Measurements from ENCODE around the gene DGKI. TPM values are rescaled to one million over a fixed set of nuclear protein-coding genes. Genes with fewer than 3 reads are reported as not detected.

The DGKI gene
- polyA plus RNA-seq, 3 donors from 2014 or later = not detected

DNA sequence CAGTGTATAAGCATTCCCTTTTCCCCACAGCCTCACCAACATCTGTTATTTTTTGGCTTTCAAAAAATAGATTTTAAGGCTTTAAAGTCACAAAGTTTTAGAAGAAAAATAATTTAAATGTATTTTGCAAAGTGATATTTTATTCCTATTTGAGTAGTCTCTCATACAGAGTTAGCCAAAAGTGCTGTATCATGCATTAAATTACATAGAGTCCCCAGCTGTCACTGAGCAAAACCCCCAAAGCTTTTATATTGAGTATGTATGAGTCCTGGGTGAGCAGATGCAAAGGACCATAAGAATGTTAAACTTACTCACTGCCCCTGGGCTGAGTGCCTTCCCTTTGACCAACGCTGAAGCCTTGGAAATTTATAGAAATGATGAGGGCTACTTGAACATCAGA is 432.9 kb downstream of the DGKI start:
- H3K4me1 Mint-ChIP-seq = no peaks in the 10 kb centered on the region

GRCh38 chr7:137411446-137411845 is 435.3 kb downstream of the DGKI start:
- Mint-ChIP-seq H3K36me3 (no peaks in the 10 kb centered on the region), H3K4me1 (no peaks in the 10 kb centered on the region), H3K9me3 (peaks cover 0 to 22% (median 4%) of the 10 kb centered on the region in 6 donors), H3K27me3 (ENCODE audit: low read depth in 3 of 3) (peaks cover 0 to 3% (median 0%) of the 10 kb centered on the region in 3 donors), H3K4me3 (no peak overlapping the region), H3K27ac (no peak overlapping the region)
- DNase-seq = no peak

More for the DNA sequence above, 432.9 kb downstream of the DGKI start:
- H3K9me3 Mint-ChIP-seq = peaks cover 0 to 15% (median 4%) of the 10 kb centered on the region in 6 donors
- no peak overlapping the region for H3K4me3 Mint-ChIP-seq
- no peaks in the 10 kb centered on the region for H3K36me3 Mint-ChIP-seq
- H3K27me3 Mint-ChIP-seq (ENCODE audit: low read depth in 3 of 3) = peaks cover 0 to 3% (median 1%) of the 10 kb centered on the region in 3 donors
- H3K27ac Mint-ChIP-seq = no peak overlapping the region
- no peak for DNase-seq

- Mint-ChIP-seq H3K27me3 (ENCODE audit: low read depth in 3 of 3) (peaks cover 0 to 3% (median 0%) of the 10 kb centered on the region in 3 donors), H3K36me3 (peaks cover 0 to 3% (median 0%) of the 10 kb centered on the region in 3 donors), H3K27ac (no peak overlapping the region), H3K4me1 (no peaks in the 10 kb centered on the region), H3K9me3 (peaks cover 0 to 17% (median 6%) of the 10 kb centered on the region in 6 donors), H3K4me3 (no peak overlapping the region)
- DNase-seq = no peak
These were observed 438.6 kb downstream of the DGKI start for GRCh38 chr7:137408126-137408525.

- DNase-seq = no peak
- Mint-ChIP-seq H3K36me3 (peaks cover 0 to 3% (median 0%) of the 10 kb centered on the region in 3 donors), H3K9me3 (peaks cover 0 to 17% (median 6%) of the 10 kb centered on the region in 6 donors), H3K4me1 (no peaks in the 10 kb centered on the region), H3K27ac (no peak overlapping the region), H3K27me3 (ENCODE audit: low read depth in 3 of 3) (peaks cover 0 to 3% (median 0%) of the 10 kb centered on the region in 3 donors), H3K4me3 (no peak overlapping the region)
These were observed 439.7 kb downstream of the DGKI start for GRCh38 chr7:137407078-137407477.

GRCh38 chr7:137404660-137405317 is 442.0 kb downstream of the DGKI start:
- no peak overlapping the region for H3K27ac Mint-ChIP-seq
- H3K27me3 Mint-ChIP-seq (ENCODE audit: low read depth in 3 of 3) = peaks cover 0 to 3% (median 0%) of the 10 kb centered on the region in 3 donors
- no peak overlapping the region for H3K4me3 Mint-ChIP-seq
- H3K4me1 Mint-ChIP-seq = no peaks in the 10 kb centered on the region
- no peak for DNase-seq
- H3K36me3 Mint-ChIP-seq = peaks cover 0 to 3% (median 0%) of the 10 kb centered on the region in 3 donors
- H3K9me3 Mint-ChIP-seq = peaks cover 0 to 12% (median 8%) of the 10 kb centered on the region in 6 donors

GRCh38 chr7:137403353-137403695 is 443.4 kb downstream of the DGKI start:
- no peak overlapping the region for H3K27ac Mint-ChIP-seq
- no peaks in the 10 kb centered on the region for H3K27me3 Mint-ChIP-seq (ENCODE audit: low read depth in 3 of 3)
- no peak for DNase-seq
- peaks cover 0 to 10% (median 5%) of the 10 kb centered on the region in 6 donors for H3K9me3 Mint-ChIP-seq
- H3K4me3 Mint-ChIP-seq = no peak overlapping the region
- no peaks in the 10 kb centered on the region for H3K4me1 Mint-ChIP-seq
- peaks cover 0 to 3% (median 0%) of the 10 kb centered on the region in 3 donors for H3K36me3 Mint-ChIP-seq

- H3K9me3 Mint-ChIP-seq = peaks cover 0 to 10% (median 5%) of the 10 kb centered on the region in 6 donors
- H3K4me3 Mint-ChIP-seq = no peak overlapping the region
- H3K27me3 Mint-ChIP-seq (ENCODE audit: low read depth in 3 of 3) = no peaks in the 10 kb centered on the region
- H3K4me1 Mint-ChIP-seq = no peaks in the 10 kb centered on the region
- H3K27ac Mint-ChIP-seq = no peak overlapping the region
- DNase-seq = no peak
- peaks cover 0 to 3% (median 0%) of the 10 kb centered on the region in 3 donors for H3K36me3 Mint-ChIP-seq
These were observed 444.0 kb downstream of the DGKI start for GRCh38 chr7:137402536-137403352.

- Mint-ChIP-seq H3K4me1 (no peaks in the 10 kb centered on the region), H3K27me3 (ENCODE audit: low read depth in 3 of 3) (no peaks in the 10 kb centered on the region), H3K27ac (no peak overlapping the region), H3K4me3 (no peak overlapping the region), H3K9me3 (peaks cover 0 to 11% (median 4%) of the 10 kb centered on the region in 6 donors), H3K36me3 (peaks cover 0 to 3% (median 0%) of the 10 kb centered on the region in 3 donors)
- no peak for DNase-seq
These were observed 446.6 kb downstream of the DGKI start for GRCh38 chr7:137399827-137400823.

DNA sequence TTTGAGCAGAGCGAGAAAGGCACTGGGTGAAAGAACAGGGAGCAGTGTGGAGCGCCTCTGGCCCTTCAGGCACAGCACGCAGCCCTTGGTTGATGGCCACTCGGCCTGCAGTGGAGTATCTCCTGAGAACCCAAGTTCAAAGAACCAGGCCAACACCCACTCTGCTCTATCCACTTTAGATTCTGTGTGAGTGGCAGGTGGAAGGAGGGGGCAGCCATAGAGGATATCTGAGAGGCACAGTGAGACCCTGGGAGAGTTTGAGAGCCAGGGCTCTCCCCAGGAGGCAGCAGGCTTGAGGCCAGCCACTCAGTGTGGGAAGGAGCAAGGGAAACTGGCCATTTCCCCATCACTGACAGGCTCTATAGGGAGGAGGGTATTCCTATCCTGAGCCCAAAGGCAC is 450.7 kb downstream of the DGKI start:
- no peaks in the 10 kb centered on the region for H3K36me3 Mint-ChIP-seq
- DNase-seq = no peak
- no peaks in the 10 kb centered on the region for H3K4me1 Mint-ChIP-seq
- no peak overlapping the region for H3K27ac Mint-ChIP-seq
- H3K4me3 Mint-ChIP-seq = no peak overlapping the region
- peaks cover 2 to 26% (median 9%) of the 10 kb centered on the region in 6 donors for H3K9me3 Mint-ChIP-seq
- peaks cover 0 to 5% (median 0%) of the 10 kb centered on the region in 3 donors for H3K27me3 Mint-ChIP-seq (ENCODE audit: low read depth in 3 of 3)

GRCh38 chr7:137395420-137395819 is 451.4 kb downstream of the DGKI start:
- no peaks in the 10 kb centered on the region for H3K4me1 Mint-ChIP-seq
- H3K9me3 Mint-ChIP-seq = peaks cover 2 to 32% (median 8%) of the 10 kb centered on the region in 6 donors
- no peak overlapping the region for H3K4me3 Mint-ChIP-seq
- no peaks in the 10 kb centered on the region for H3K36me3 Mint-ChIP-seq
- DNase-seq = no peak
- H3K27me3 Mint-ChIP-seq (ENCODE audit: low read depth in 3 of 3) = peaks cover 0 to 5% (median 0%) of the 10 kb centered on the region in 3 donors
- H3K27ac Mint-ChIP-seq = no peak overlapping the region

- H3K4me3 Mint-ChIP-seq = no peak overlapping the region
- H3K27ac Mint-ChIP-seq = no peak overlapping the region
- no peak for DNase-seq
- H3K27me3 Mint-ChIP-seq (ENCODE audit: low read depth in 3 of 3) = peaks cover 0 to 5% (median 0%) of the 10 kb centered on the region in 3 donors
- no peaks in the 10 kb centered on the region for H3K36me3 Mint-ChIP-seq
- no peaks in the 10 kb centered on the region for H3K4me1 Mint-ChIP-seq
- H3K9me3 Mint-ChIP-seq = peaks cover 2 to 41% (median 7%) of the 10 kb centered on the region in 6 donors
These were observed 453.2 kb downstream of the DGKI start for GRCh38 chr7:137393570-137393969.

- H3K4me1 Mint-ChIP-seq = no peaks in the 10 kb centered on the region
- no peaks in the 10 kb centered on the region for H3K36me3 Mint-ChIP-seq
- H3K4me3 Mint-ChIP-seq = no peak overlapping the region
- no peak for DNase-seq
- peaks cover 2 to 41% (median 5%) of the 10 kb centered on the region in 6 donors for H3K9me3 Mint-ChIP-seq
- peaks cover 0 to 5% (median 2%) of the 10 kb centered on the region in 3 donors for H3K27me3 Mint-ChIP-seq (ENCODE audit: low read depth in 3 of 3)
- no peak overlapping the region for H3K27ac Mint-ChIP-seq
These were observed 456.7 kb downstream of the DGKI start for GRCh38 chr7:137390076-137390475.

DNA sequence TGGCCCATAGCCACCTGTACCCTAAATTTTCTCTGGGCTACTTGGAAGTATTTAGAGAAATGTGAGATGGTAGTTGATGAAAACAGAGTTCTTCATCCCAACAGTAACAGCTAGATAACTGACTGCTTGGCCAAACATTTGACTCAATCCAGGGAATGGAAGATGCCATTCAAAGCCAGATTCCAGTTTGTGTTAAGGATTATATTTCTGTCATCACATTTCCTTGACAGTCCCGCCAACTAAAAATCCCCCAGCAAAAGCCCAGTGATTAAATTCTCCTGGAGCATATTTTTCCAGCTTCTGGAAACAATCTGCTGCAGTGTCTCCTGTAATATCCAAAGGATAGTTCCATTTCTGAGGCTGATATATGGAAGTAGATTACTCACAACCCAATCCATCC is 457.9 kb downstream of the DGKI start:
- Mint-ChIP-seq H3K4me1 (no peaks in the 10 kb centered on the region), H3K36me3 (no peaks in the 10 kb centered on the region), H3K27me3 (ENCODE audit: low read depth in 3 of 3) (peaks cover 0 to 2% (median 0%) of the 10 kb centered on the region in 3 donors), H3K9me3 (peaks cover under 1 to 32% (median 4%) of the 10 kb centered on the region in 6 donors), H3K4me3 (no peak overlapping the region), H3K27ac (no peak overlapping the region)
- DNase-seq = no peak

All from immature natural killer cell (primary cell).